Gastroesophageal sphincter (tissue), 3 donors: ENCODE results near the gene TAF4.

Source experiments
- EP300 ChIP-seq: sonication (generic); formaldehyde crosslinking; IDR thresholded peaks from one replicate; pipeline ENCODE4 v1.6.1; 2017; ENCODE audit warnings: antibody characterized with exemption, mild to moderate bottlenecking
- POLR2A ChIP-seq, 2 donors: fragments of 450-650 bp; IDR thresholded peaks; one replicate each; pipeline ENCODE4 v1.6.1; 2017; ENCODE audit warnings: antibody characterized with exemption in 2 of 2, mild to moderate bottlenecking in 2 of 2, moderate library complexity in 1 of 2
- POLR2AphosphoS5 ChIP-seq: sonication (generic); formaldehyde crosslinking; IDR thresholded peaks from one replicate; pipeline ENCODE4 v1.6.1; 2017; ENCODE audit warnings: antibody characterized with exemption
- TF ChIP-seq, protein P1 (sequence below), 4 experiments: fragments of 200-600 bp in 2 of 4; fragments of 450-650 bp in 2 of 4; sonication (generic) in 1 of 4; IDR thresholded peaks; one replicate each; pipeline ENCODE4 v1.5.1; 2017 to 2019; ENCODE audit warnings: antibody characterized with exemption in 4 of 4, mild to moderate bottlenecking in 2 of 4, moderate library complexity in 2 of 4

DNA sequence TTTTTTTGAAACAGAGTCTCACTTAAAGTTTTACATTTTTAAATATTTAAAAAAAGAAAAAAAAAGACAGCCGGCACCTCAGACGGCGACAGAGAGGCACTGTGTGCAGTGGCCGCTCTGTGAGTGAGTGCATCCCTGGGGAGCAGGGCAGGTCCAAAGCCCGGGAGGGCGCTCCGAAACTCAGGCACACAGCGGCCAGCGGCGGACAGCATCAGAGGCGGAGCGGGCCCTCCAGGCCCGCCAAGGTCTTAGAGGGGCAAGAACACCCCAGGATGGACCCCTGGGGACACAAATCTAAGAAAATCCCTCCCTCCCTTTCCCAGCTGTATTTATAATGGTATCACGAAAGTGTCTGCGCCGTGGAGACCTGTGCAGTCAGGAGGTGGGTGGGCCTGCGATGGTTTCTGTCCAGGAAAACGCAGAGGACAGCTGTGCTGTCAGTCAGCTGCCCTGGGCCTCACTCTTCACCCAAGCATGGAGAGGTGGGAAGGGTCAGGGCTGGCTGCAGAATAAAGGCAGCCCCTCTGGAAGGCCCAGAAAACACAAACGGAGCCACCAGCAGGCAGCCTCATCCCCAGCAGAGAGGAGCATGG lies 43.8 kb downstream of the TAF4 start:
- TF ChIP-seq, protein P1, sequence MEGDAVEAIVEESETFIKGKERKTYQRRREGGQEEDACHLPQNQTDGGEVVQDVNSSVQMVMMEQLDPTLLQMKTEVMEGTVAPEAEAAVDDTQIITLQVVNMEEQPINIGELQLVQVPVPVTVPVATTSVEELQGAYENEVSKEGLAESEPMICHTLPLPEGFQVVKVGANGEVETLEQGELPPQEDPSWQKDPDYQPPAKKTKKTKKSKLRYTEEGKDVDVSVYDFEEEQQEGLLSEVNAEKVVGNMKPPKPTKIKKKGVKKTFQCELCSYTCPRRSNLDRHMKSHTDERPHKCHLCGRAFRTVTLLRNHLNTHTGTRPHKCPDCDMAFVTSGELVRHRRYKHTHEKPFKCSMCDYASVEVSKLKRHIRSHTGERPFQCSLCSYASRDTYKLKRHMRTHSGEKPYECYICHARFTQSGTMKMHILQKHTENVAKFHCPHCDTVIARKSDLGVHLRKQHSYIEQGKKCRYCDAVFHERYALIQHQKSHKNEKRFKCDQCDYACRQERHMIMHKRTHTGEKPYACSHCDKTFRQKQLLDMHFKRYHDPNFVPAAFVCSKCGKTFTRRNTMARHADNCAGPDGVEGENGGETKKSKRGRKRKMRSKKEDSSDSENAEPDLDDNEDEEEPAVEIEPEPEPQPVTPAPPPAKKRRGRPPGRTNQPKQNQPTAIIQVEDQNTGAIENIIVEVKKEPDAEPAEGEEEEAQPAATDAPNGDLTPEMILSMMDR (IDR thresholded peaks at IDR 0.05): no peak
- TF ChIP-seq EP300 (no peak), POLR2A (IDR thresholded peaks at IDR 0.05) (no peak), POLR2AphosphoS5 (no peak)
